A673 (cell line): ENCODE results near the gene XIAP.

Experiments used
- CTCF ChIP-seq: fragments of 300-800, 200-600 bp; sonication (generic); conservative IDR thresholded peaks from 2 replicates; pipeline ENCODE4 v1.5.1; 2017; ENCODE audit warnings: low read depth, mild to moderate bottlenecking, antibody characterized with exemption, low read length, moderate library complexity, mixed read lengths
- EZH2 ChIP-seq: fragments of 200-600 bp; sonication (generic); IDR thresholded peaks from 2 replicates; pipeline ENCODE4 v1.6.1; 2017; ENCODE audit warnings: borderline replicate concordance, low read depth, mild to moderate bottlenecking, mixed read lengths, antibody characterized with exemption, low read length; ENCODE audit not compliant: poor library complexity, severe bottlenecking

GRCh38 chrX:123917069-123917468 lies 57.2 kb downstream of the XIAP start:
- TF ChIP-seq CTCF (no peak), EZH2 (no peak)
